Activated CD8-positive, alpha-beta T cell treated with anti-CD3 and anti-CD28 coated beads for 36 hours (primary cell): ENCODE results near the gene CRACDL. TPM values are rescaled to one million over a fixed set of nuclear protein-coding genes. Genes with fewer than 3 reads are reported as not detected.

Experiments used
- ATAC-seq: fragments of 200-7000 bp; cut with Tn5 transposase; one replicate; pipeline ENCODE4 v1.10.0; 2021; ENCODE audit warnings: mild to moderate bottlenecking, moderate library complexity
- CTCF ChIA-PET: fragments of 350-600 bp; sonication (Branson Sonifier 250); formaldehyde crosslinking; loops from one replicate; lab custom pipeline; 2021; ENCODE audit warnings: antibody characterized with exemption; lab: Charles Lee
- POLR2A ChIA-PET: fragments of 350-600 bp; sonication (Branson Sonifier 250); formaldehyde crosslinking; loops from one replicate; lab custom pipeline; 2021; ENCODE audit warnings: antibody characterized with exemption; lab: Charles Lee
- DNase-seq: peaks from one replicate; pipeline ENCODE4 v3.0.0-alpha.2; 2020
- H3K27ac Mint-ChIP-seq: one replicate; pipeline ENCODE4 v1.8.0; 2021; ENCODE audit warnings: mild to moderate bottlenecking, mixed read lengths
- H3K27me3 Mint-ChIP-seq: one replicate; pipeline ENCODE4 v1.8.0; 2021; ENCODE audit warnings: mixed read lengths
- H3K36me3 Mint-ChIP-seq: one replicate; pipeline ENCODE4 v1.8.0; 2021; ENCODE audit warnings: low read depth, mixed read lengths
- H3K4me1 Mint-ChIP-seq: one replicate; pipeline ENCODE4 v1.8.0; 2021; ENCODE audit warnings: low read depth, mixed read lengths
- H3K4me3 Mint-ChIP-seq: one replicate; pipeline ENCODE4 v1.8.0; 2021; ENCODE audit warnings: mild to moderate bottlenecking, moderate library complexity, mixed read lengths
- H3K9me3 Mint-ChIP-seq: one replicate; pipeline ENCODE4 v1.8.0; 2021; ENCODE audit warnings: mixed read lengths
- intact Hi-C: fragments of 100-400 bp; cut with micrococcal nuclease; formaldehyde crosslinking; loops from one replicate; pipeline ENCODE4 v1.10.0; 2022
- total RNA-seq, 2 experiments: library from RNA; stranded (reverse); gene quantifications; one replicate each; pipeline ENCODE4 v1.2.3, GENCODE V29; 2021
- TF ChIP-seq, protein P1 (sequence below): fragments of 200-600 bp; IDR thresholded peaks from one replicate; pipeline ENCODE4 v1.8.0; 2022; ENCODE audit warnings: antibody characterized with exemption, mild to moderate bottlenecking

Gene CRACDL
- total RNA-seq, 2 experiments from 2014 or later: 0.09 to 0.38 TPM

GRCh38 chr2:98833172-98833916 is 102.7 kb downstream of the CRACDL start:
- POLR2A ChIA-PET: interaction anchor here (0.7 to 1.8 kb wide), 2 partner anchors 103 to 146 kb away, joined by 3 to 7 read pairs; partner anchors contain the start of gene MGAT4A
- Mint-ChIP-seq H3K36me3 (no peaks in the 10 kb centered on the region), H3K27me3 (no peaks in the 10 kb centered on the region), H3K4me1 (peaks cover 53% of the 10 kb centered on the region), H3K27ac (peak overlapping the region; percentile 19), H3K9me3 (no peaks in the 10 kb centered on the region), H3K4me3 (no peak overlapping the region)
- TF ChIP-seq, protein P1, sequence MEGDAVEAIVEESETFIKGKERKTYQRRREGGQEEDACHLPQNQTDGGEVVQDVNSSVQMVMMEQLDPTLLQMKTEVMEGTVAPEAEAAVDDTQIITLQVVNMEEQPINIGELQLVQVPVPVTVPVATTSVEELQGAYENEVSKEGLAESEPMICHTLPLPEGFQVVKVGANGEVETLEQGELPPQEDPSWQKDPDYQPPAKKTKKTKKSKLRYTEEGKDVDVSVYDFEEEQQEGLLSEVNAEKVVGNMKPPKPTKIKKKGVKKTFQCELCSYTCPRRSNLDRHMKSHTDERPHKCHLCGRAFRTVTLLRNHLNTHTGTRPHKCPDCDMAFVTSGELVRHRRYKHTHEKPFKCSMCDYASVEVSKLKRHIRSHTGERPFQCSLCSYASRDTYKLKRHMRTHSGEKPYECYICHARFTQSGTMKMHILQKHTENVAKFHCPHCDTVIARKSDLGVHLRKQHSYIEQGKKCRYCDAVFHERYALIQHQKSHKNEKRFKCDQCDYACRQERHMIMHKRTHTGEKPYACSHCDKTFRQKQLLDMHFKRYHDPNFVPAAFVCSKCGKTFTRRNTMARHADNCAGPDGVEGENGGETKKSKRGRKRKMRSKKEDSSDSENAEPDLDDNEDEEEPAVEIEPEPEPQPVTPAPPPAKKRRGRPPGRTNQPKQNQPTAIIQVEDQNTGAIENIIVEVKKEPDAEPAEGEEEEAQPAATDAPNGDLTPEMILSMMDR: no peak
- DNase-seq (peak; percentile 61), ATAC-seq (peak; percentile 55)
- CTCF ChIA-PET: interaction anchor here (2.1 to 3.8 kb wide), 2 partner anchors 11 to 184 kb away, joined by 5 to 14 read pairs; no protein-coding TSS in a partner anchor
- intact Hi-C loops: loop anchor here (10.0 kb wide), 1 partner anchor 99 kb away; the partner anchor contains the start of gene MGAT4A

- TF ChIP-seq, protein P1: no peak
- no peak overlapping the region for H3K27ac Mint-ChIP-seq
- H3K36me3 Mint-ChIP-seq: no peaks in the 10 kb centered on the region
- no peaks in the 10 kb centered on the region for H3K27me3 Mint-ChIP-seq
- peaks cover 60% of the 10 kb centered on the region for H3K4me1 Mint-ChIP-seq
- CTCF ChIA-PET: interaction anchor here (0.7 to 3.8 kb wide), 4 partner anchors 9 to 183 kb away, joined by 3 to 14 read pairs (median 4); no protein-coding TSS in a partner anchor
- POLR2A ChIA-PET: interaction anchor here (1.9 kb wide), 1 partner anchor 173 kb away, joined by 5 read pairs; no protein-coding TSS in a partner anchor
- no peak for DNase-seq
- intact Hi-C loops: loop anchor here (10.0 kb wide), 1 partner anchor 97 kb away; the partner anchor contains the start of gene MGAT4A
- ATAC-seq: no peak
- no peak overlapping the region for H3K4me3 Mint-ChIP-seq
- H3K9me3 Mint-ChIP-seq: no peaks in the 10 kb centered on the region
Observed at GRCh38 chr2:98832172-98832571, 103.9 kb downstream of the CRACDL start.

DNA sequence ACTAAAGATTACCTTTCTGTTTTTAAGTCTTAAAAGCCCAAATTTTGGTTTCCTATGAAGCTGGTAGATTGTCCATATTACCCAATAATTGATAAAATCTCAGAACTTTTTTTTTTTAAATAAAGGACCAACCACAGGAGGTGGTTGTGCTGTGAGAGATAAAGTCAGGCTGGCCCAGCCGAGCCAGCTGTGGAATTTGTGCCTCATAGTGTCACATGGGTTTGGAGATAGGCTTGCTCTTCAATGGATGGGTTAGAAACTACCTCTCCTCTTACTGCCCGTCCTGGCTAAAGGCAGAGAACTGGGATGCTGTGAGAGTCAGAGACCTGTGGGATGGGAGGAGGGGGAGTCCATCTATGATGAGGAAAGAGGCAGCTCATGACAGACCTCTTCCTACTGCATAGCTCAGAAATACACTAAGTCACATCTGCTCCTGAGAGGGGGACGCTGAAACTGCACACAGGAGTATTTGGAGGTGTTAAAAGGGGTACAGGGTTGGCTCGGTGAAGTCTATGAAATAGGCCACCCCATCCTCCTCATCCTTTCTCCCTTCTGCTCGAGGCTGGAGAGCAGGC is 105.4 kb downstream of the CRACDL start:
- DNase-seq (no peak), ATAC-seq (no peak)
- peaks cover 49% of the 10 kb centered on the region for H3K4me1 Mint-ChIP-seq
- H3K9me3 Mint-ChIP-seq: no peaks in the 10 kb centered on the region
- TF ChIP-seq, protein P1: no peak
- H3K27me3 Mint-ChIP-seq: no peaks in the 10 kb centered on the region
- ChIA-PET POLR2A (interaction anchor here (1.1 kb wide), 1 partner anchor 8 kb away, joined by 3 read pairs; no protein-coding TSS in a partner anchor), CTCF (interaction anchor here (1.0 to 1.3 kb wide), 2 partner anchors 10 to 181 kb away, joined by 4 to 7 read pairs; no protein-coding TSS in a partner anchor)
- H3K27ac Mint-ChIP-seq: no peak overlapping the region
- H3K4me3 Mint-ChIP-seq: no peak overlapping the region
- H3K36me3 Mint-ChIP-seq: no peaks in the 10 kb centered on the region
- intact Hi-C loops: loop anchor here (10.0 kb wide), 1 partner anchor 96 kb away; the partner anchor contains the start of gene MGAT4A

DNA sequence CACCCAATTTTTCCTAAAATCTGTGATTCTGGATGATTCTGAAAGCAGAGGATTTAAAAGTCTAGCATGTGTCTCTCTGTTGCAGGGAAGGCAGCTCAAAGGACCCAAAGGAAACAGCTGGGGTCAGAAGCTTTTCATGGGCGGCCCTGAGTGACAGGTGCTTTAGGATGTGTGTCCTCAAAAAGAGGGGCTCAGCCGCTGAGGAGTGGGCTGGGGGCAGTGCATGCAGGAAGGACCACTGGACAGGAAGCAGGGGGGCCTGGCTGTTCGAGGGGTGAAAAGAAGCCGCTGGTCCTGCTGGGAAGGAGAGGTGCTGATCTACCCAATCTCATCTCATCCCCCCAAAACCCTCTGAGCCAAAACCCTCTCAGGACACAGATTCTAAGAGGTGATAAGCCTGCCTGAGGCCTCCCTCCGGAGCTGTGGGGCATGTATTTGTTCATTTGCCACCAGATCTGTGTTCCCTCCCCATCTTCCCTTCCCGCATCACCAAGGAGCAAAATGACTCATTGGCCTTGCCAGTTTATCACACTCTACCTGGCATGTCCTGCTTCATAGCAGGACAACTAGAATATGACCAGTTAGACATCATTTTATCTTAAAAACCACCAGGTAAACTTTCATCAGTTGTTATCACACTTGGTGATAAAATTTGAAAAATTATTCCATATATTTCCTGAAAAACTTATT is 106.3 kb downstream of the CRACDL start:
- Mint-ChIP-seq H3K27me3 (no peaks in the 10 kb centered on the region), H3K36me3 (no peaks in the 10 kb centered on the region), H3K9me3 (no peaks in the 10 kb centered on the region), H3K4me1 (peaks cover 41% of the 10 kb centered on the region), H3K4me3 (no peak overlapping the region), H3K27ac (peak overlapping the region; percentile 21)
- no peak for DNase-seq
- ChIA-PET POLR2A (interaction anchor here (0.6 to 1.1 kb wide), 4 partner anchors 7 to 125 kb away, joined by 3 read pairs; no protein-coding TSS in a partner anchor), CTCF (interaction anchor here (1.0 to 3.3 kb wide), 5 partner anchors 9 to 195 kb away, joined by 3 to 13 read pairs (median 6); no protein-coding TSS in a partner anchor)
- TF ChIP-seq, protein P1: no peak
- no peak for ATAC-seq
- intact Hi-C loops: loop anchor here (5.0 to 10.0 kb wide), 2 partner anchors 57 to 95 kb away; partner anchors contain the start of gene MGAT4A
